Retina (tissue), 1 donor: ENCODE results near the gene CTU1.
A peak's percentile ranks its signal among the peaks of the same experiment; 100 is the strongest.

Experiments used
- DNase-seq: peaks from one replicate; pipeline ENCODE4 v3.0.0-alpha.2; 2016

Gene CTU1

DNA sequence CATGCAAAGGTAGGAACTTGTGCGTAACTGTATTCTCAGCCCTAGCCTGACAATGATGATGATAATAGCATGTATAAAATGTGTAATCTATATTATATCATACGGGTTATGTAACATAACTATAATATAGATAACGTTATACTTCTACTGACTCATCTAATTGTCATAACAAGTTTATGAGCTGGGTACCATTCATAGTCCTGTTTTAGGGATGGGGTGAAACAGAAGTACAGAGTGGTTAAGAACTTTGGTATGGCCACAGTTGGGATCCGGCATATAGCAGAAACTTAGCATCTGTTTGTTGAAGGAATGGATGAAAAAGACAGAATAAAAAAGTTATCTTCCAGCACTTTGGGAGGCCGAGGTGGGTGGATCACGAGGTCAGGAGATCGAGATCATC is 5.2 kb downstream of the CTU1 start:
- no peak for DNase-seq

DNA sequence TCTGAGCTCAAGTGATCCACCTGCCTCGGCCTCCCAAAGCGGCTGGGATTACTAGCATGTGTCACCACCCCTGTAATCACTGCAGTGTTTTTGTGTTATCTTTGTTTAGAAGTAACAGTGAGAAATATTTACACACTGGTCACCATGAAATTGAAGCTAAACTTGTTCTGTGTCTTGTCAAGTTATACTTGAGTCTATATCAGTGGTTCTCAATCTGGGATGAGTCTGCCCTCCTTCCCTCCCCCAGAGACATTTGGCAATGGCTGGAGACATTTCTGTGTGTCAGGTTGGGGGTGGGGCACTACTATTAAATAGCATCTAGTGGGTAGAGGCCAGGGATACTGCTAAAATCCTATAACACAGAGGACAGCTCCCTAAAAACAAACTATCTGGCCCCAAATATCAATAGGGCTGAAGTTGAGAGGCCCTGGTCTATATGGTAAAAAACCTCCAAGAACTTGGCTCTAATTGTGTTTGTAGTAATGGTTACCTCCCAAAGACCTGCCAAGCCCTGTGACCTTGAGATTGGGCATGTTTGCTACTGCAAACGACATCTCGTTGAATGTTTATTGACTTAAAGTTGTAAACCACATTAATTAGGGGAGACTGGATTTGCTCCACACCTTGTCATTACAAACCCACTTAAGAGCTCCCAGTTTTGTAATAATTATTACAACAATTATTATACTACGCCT is 6.9 kb downstream of the CTU1 start:
- no peak for DNase-seq

DNA sequence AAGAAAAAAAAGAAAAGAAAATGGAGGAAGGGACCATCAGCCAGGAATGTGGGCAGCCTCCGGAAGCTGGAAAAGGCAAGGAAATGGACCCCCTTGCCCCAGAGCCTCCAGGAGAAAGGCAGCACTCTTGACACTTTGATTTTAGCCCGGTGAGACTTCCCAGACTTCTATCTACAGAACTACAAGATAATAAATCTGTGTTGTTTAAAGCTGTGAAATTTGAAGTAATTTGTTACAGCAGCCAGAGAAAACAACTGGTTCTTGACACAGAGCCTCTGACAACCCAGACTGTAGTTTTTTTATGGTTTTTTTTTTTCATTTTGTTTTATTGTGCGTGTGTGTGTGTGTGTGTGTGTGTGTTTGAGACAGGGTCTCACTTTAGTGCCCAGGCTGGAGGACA is 7.6 kb downstream of the CTU1 start:
- DNase-seq = no peak

DNA sequence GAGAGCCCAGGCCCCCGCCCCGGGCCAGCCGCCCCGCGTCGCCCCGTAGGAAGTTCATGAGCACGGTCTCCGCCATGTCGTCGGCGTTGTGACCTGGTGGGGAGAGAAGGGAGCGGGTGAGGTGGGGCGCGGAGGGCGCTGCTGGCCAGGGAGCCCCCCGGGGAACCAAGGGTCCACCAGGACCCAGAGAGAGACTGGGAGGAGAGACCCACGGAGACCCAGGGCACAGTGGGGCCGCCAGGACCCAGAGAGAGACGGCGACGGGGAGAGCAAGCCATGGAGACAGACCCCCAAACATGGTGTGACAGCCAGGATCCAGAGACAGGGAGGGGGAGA is 9.2 kb downstream of the CTU1 start:
- no peak for DNase-seq

DNA sequence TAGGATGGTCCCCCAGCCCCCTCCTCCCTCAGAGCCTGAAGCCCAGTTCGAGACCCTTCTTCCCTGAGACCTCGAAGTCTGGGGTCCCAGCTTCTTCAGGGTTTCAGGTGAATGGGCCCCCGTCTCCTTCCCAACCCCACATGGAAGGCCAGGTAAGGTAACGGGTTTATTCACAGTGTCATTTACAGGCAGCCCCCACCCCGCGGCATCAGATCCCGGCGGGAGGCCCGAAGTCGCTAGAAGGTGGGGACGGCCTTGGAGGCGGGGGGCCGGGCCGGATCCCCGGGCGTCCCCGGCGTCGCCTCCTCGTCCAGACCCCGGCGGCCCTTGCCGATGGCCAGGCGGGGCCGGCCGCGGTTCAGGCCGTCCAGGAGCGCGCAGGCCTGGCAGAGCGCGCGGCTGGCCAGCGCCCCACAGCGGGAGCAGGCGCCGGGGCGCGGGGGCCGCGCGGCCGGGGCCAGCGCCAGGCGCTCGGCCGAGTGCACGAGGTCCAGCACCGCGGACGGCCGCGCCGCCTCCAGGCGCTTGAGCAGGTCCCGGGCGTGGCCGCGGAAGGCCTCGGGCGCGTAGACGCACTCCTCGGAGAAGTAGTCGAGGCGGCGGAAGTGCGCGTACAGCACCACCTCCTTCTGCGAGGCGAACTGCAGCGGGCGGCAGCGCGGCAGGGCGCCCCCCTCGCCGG is 9.7 kb downstream of the CTU1 start:
- DNase-seq = peak; percentile 31

DNA sequence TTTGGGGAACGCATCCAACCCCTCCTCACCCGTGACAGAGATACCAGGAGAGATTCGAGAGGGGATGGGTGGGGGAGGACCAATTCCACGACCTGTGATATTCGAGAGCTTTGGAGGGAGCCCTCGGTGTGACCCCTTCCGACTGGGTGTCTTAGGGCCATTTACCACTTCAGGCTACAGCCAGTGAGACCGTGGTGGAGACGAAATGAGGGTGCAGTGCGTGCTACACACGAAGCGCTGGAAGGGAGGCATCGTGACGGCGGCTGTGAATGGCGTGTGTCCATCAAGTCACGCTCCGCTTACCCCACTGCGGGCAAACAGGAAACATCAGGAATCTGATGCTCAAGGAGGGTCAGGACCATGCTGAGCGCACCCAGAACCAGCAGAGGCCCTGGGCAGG is 10.4 kb downstream of the CTU1 start:
- DNase-seq = no peak

DNA sequence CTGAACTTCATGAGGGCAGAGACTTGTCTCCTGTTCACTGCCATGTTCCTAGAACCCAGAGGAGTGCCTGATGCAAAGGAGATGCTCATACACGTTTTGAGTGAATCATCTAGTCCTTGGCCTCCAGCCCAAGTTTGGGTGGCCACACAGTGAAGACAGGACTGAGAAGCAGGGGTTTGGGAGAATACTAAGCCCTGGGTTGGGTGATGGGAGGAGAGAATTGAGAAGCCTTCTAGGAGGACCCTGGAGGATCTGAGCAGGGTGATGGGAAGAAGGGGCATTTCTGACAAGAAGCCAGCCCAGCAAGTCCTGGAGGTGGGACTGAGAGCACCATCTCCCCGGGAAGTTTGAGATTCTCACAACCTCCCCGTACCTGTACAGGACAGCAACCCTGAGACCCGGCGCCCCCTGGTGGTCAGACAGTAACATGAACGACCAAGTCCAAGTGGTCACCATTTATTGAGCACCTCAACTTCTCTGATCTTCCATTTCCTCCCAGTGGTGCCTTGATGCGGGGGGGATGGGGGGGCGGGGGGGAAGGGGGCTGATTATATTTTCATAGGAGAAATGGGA is 11.0 kb downstream of the CTU1 start:
- DNase-seq = peak; percentile 43

DNA sequence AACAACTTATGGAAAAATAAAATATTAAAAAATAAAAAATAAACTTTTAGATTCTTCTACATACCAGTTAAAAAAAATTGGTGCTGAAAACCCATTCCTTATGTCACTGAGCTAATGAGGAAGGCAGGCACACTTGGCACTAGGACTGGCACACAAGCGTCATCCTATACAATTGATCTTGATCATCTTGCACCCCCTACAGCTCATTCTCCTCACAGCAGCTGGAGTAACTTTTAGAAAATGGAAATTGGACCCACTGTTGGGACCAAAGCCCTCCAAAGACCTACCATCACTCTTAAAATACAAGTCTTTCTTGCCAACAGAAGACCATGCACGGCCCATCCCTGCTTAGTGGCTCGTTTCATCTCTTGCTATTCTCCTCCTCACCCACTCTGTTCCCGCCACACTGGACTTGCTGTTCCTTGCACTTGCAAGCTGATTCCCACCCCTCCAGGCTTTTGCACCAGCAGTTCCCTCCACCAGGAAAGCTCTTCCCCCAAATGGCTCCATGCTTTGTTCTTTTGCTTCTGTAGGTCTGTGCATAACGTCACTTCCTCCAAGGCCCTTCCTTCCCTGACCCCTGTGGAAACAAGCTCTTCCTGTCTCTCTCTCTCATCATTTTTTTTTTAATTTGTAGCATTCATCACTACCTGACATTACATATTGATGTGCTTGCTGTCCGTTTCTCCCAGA is 11.6 kb downstream of the CTU1 start:
- no peak for DNase-seq

DNA sequence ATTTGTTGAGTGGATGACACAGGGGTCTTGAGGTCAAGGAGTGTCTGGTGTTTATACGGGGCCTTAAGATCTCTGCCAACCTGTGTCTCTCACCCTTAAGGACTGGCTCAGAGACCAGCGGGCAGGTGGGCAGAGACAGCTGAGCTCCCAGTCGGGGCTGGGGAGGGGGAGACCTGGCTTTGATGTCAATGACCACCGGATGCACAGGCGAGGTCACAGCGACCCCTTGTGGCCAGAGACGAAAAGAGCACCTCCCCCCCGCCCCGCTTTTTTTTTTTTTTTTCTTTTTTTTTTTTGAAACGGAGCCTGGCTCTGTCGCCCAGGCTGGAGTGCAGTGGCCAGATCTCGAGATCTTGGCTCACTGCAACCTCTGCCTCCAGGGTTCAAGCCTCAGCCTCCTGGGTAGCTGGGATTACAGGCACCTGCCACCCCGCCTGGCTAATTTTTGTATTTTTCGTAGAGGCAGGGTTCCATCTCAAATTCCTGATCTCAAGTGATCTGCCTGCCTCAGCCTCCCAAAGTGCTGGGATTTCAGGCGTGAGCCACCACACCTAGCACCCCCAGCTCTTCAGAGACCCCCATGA is 13.4 kb downstream of the CTU1 start:
- peak; percentile 80 for DNase-seq

DNA sequence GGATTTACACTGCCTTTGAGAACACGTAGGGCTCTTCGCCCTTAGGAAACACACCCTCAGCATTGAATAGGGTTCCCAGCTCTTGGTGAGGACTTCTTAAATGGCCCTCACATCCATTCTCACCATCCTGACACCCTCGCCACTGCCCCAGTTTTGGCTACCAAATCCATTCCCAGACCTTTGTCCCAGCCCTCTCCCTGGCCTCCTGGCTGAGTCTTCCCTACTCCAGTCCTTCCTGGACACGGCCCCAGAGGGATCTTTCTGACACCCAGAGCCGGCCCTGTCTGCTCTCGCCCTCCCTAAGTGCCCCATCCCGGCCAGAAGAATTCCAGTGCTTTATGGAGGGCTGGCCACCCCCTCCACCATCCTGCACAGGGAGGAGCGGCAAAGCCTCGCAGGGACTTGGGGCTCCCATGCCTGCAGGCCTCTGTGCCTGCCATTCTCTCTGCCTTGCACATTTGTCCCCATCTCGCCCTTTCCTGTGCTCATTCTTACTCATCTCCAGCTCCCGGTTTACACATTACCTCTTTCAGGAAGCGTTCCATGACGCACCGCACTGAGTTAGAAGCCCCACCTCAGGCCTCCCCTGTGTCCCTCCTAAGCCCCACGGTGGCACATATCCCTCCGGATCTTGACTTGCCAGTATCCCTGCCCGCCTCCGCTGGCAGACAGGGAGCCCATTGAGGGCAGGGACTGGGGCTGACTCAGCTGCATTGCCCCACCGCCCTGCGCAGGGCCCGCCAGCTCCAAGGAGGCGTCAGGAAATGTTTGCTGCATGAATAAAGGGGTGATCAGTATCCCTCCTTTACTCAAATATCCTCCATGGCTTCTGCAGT is 14.5 kb downstream of the CTU1 start:
- DNase-seq = no peak

DNA sequence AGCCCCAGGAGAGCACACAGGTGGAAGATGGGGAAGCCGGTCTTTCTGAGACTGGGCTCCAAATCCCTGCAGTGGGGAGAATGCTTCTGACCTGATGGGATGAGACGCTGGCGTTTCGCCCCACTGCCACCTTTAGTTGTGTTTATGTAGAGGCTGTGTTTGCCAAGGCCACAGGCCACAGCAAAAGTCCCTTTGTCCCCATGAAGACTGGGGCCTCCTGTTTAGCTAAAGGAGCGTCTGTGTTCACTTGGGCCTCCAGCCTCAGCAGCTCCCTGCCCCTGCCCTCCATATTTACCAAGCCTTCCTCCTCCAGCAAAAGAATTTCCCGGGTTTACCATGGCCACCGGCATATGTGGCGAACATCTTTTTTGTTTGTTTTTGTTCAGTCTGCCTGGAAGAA is 15.1 kb downstream of the CTU1 start:
- DNase-seq = no peak

DNA sequence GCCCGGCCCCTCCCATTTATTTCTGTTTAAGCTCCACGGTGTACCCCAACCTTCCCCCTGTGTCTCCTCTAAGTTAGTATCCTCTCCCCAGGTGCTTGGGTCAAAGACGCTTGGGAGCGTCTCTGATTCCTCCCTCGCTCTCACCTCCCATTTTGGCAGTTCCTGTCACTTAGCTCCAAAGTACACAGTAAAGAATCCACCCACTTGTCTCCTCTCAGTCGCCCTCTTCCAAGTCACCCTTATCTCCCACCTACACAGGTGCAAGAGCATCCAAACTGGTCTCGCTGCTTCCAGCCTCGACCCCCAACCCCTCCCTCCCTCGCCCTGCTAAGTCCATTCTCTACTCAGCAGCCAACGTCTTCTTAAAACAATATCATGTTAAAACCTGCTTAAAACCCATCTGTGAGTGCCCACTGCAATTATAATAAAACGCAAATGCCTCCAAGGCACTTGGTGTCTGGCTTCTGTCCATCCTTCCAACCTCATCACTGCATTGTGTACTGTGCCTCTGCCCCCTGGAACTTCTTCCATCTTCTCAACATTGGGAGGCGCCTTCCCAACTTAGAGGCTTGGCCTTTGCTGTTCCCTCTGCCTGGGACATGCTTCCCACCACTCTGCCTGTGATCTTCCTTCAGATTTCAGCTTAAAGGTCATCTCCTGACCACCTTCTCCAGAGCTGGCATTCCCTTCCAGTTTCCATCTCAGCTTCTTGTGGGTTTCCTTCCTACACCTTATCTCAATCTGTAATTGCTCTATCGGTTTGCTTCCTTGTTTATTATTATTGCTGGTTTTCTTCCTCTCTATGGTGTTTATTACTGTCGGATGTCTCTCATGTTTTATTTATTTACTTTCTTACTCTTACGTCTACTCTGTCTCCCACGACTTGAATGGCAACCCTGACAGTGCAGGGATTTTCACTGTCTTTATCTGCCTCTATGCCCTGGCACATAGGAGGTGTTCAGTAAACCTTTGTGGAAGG is 16.0 kb downstream of the CTU1 start:
- no peak for DNase-seq

DNA sequence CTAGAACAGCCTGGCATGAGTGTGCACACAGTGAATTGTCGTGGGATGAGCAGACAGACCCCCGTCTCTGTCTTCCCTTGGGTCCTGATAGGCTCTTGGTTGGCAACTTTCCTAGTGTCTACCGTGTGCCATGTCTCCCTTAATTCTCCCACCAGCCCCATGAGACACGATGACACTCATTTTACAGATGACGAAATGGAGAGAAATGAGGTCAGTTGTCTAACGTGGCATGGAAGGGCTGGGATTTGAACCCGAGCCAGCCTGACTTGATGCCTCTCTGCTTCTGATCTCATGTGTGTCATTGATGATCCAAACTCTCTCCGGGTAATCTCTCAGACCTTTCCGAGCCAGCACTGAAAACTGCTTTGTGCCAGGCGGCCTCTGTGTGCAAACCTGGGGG is 17.1 kb downstream of the CTU1 start:
- no peak for DNase-seq

DNA sequence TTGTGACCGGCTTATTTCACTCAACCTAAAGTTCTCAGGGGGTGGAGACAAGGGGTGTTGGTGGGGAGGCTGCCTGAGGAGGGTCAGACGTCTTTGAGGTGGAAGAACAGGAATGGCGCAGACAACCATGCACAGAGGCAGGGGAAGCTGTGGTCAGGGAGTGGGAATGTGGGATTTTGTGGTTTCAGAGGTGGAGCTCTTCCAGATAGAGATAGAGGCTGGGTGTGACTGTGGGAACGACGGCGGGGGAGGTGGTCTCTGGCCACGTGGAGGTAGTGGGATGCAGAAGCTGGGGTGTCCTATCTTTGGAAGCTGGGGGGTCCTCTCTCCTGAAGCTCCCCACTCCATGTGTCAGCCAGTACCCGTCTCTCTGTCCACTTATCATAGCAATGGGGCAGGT is 17.7 kb downstream of the CTU1 start:
- no peak for DNase-seq

DNA sequence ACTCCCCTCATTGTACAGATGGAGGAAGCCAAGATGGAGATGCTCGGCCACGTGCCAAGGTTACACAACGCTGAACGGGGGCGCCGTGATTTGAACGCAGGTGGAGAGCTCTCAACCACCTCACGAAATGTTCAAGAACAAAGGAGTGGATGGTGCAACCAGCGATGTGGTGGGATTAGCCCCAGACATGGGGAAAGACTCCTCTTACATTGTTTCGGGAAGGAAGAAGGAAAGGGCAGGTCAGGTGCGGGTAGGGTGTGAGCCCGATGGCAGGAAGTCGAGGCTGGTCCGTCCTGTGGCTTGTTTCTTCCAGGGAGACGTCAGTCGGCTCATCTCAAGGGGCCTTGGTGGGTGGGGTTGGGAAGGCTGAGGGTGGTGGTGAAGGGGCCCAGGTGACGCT is 18.4 kb downstream of the CTU1 start:
- no peak for DNase-seq

DNA sequence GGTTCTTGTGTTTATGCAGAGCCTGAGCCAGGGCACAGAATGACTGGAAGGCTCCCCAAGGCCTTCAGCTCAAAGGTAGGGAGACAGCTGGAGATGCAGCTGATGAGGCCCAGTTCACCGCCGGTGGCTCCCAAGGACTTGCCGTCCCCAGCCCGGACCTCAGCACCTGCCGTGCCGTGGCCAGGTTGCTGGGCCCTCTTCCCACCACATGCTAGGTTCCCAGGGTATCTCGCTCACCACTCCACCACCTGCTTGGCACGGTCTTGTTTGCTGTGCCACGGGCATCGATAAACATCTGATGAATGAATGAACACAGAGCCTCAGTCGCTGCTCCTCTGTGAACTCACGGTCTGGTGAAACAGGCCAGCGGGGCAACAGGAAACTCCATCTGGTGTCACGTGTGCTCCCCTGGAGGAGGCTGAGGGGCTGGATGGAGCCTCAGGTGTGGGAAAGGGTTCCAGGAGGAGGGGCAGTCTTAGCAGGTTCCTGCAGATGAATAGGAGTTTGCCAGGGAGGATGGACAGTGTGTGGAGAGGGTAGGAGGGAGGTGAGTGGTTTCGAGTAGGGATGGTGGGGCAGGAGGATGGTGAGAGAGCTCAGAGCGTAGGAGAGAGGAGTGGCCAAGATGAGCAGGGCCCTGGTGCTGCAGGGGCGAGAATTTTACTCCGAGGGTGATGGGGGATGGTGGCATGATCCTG is 21.9 kb downstream of the CTU1 start:
- DNase-seq = no peak

DNA sequence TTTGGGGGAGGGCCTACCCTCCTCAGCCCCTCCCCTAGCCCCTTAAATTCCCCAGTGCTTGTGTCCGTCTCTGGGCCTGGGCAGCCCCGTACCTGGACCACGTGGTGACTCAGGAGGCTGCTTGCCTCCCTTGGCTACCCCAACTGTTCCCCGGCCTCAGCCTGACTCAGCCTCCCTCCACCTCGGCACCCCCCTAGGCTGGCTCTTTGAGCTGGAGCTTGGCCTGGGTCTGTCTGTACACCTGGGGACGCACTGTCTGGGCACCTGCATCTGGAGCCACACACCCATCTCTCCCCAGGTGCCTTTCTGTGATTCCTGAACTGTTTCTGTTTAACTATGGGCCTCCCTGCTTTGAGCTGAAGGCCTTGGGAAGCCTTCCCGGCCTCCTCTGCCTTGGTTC is 23.7 kb downstream of the CTU1 start:
- no peak for DNase-seq

DNA sequence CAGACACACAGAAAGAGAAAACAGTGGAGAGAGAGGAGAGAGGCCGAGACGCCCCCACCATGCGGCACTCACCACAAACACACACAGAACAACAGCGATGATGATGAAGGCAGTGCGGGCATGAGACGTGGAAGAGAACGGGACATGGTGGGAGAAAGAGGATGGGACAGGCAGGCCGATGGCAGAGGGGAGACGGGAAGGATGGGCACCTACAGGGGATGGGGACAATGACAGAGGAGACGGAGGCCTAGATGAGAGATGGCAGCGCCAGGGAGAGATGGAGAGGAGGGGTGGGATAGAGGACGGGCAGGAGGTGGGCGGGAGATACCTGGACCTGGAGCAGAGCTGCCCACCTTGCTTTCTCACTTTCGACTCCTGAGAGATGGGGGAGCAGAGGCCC is 24.4 kb downstream of the CTU1 start:
- DNase-seq = no peak

DNA sequence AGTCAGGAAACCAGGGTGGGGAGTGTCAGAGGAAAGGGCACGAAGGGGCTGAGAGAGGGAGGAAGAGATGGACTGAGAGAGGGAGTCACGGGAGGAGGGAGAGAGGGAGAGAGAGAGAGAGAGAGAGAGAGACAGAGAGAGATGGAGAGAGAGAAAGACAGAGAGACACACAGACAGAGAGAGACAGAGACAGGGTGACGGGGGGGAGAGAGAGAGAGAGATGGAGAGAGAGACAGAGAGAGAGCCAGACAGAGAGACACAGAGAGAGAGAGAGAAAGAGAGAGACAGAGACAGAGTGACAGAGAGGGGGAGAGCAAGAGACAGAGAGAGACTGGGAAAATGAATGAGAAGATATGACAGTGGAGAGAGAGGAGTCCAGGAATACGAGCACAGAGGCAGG is 25.0 kb downstream of the CTU1 start:
- no peak for DNase-seq

DNA sequence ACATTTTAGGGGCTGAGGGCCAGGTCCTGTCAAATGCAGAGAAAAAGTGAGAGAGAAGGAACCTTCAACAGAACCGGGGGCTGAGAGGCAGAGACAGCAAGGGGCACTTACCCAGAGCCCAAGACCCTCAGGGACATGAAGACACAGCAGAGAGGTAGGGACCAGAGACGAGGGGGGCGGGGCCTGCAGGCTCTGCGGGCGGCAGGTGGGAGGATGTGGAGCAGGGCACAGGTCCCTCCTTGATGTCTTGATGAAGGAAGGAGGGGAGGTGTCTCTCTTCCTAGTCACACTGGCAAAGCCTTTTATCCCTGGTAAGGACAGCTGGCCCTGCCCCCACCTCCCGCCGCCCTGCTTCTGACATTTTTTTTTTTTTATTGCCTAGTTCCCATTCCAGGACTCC is 25.6 kb downstream of the CTU1 start, which contains the start of gene KLK14:
Gene KLK14, minus strand, starts transcription at position 277 of the 400 bp plus-strand sequence. Its CDS starts 273 bp downstream, at position 4.
- DNase-seq = no peak

DNA sequence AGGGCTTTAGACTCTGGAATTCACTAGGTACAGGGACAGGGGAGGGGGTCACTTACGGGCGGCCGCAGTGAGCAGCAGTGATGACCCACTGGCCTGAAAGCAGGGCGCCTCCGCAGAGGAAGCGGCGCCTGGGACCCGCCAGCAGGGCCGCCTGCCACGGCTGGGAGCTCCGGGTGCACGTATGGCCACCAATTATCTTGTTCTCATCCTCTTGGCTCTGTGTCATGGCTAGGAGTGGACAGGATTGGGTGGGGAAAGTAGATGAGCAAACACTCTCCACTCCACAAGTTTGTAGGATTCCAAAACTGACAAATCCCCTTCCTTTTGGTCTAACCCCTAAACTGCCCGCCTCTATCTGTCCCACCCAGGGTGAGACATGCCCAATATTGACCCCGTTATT is 26.7 kb downstream of the CTU1 start:
- DNase-seq = no peak
